Activated T-helper 1 cell treated with Interleukin-2 at 50 U/mL for 16 hours (primary cell): ENCODE measurements around the gene DAZ1.
"Not testable (repeated sequence)": the region's sequence is repeated elsewhere in the genome, so short reads cannot be mapped to it uniquely, and the experiment has no call there.

Source experiments
- DNase-seq: peaks from one replicate; pipeline ENCODE4 v3.0.0-alpha.2; 2020; ENCODE audit warnings: low read depth

Gene DAZ1

GRCh38 chrY:23198908-23199307 is at the start of gene DAZ1:
Gene DAZ1 (minus strand): TSS chrY:23199008. CDS start chrY:23198800, 208 bp downstream.
- DNase-seq = not testable (repeated sequence)

- not testable (repeated sequence) for DNase-seq
Measured at GRCh38 chrY:23219233-23219632, 20.4 kb upstream of the DAZ1 start, which contains the start of gene DAZ2. Gene DAZ2 (plus strand): TSS chrY:23219533. CDS start chrY:23219741, 208 bp downstream.

GRCh38 chrY:23210681-23211080 is 11.9 kb upstream of the DAZ1 start:
- not testable (repeated sequence) for DNase-seq

GRCh38 chrY:23209802-23210495 is 11.1 kb upstream of the DAZ1 start:
- not testable (repeated sequence) for DNase-seq

- not testable (repeated sequence) for DNase-seq
Measured at GRCh38 chrY:23207455-23207854, 8.6 kb upstream of the DAZ1 start.
